GOT3 (cell line): ENCODE data around the gene KIF11.
A peak's percentile ranks its signal among the peaks of the same experiment; 100 is the strongest.
"Not testable (repeated sequence)": the region's sequence is repeated elsewhere in the genome, so short reads cannot be mapped to it uniquely, and the experiment has no call there.

Experiments
- DNase-seq: peaks from one replicate; lab custom pipeline; 2025; ENCODE audit warnings: mixed read lengths; lab: John Stamatoyannopoulos, UW

KIF11 gene

GRCh38 chr10:92592761-92593618 lies at the start of gene KIF11:
KIF11 (plus strand) TSS chr10:92593130; CDS start chr10:92593376, 246 bp downstream.
- DNase-seq, result peak; percentile 84

DNA sequence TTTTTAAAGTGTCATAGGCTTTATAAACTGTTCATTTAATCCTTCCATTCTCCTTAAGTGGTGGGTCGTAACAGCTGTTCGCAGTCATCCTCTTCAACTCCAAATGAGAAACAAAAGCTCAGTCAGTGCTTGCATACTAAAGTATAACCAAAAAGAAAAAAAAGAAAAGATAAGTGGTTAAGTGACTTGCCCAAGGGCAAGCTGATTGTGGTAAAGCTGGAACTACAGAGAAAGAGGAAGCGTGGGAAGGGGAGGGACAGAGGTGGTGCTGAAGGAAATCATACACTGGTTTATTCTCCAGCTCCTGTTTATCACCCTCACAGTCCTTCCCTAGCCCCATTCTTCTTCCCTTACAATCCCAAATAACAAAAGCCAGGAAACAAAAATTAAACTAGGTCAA lies 48.6 kb upstream of the KIF11 start:
- no peak for DNase-seq

- no peak for DNase-seq
Observed at GRCh38 chr10:92545556-92545955, 47.4 kb upstream of the KIF11 start.

- DNase-seq, result no peak
Observed at GRCh38 chr10:92547676-92548075, 45.3 kb upstream of the KIF11 start.

- no peak for DNase-seq
Observed at GRCh38 chr10:92550924-92551323, 42.0 kb upstream of the KIF11 start.

DNA sequence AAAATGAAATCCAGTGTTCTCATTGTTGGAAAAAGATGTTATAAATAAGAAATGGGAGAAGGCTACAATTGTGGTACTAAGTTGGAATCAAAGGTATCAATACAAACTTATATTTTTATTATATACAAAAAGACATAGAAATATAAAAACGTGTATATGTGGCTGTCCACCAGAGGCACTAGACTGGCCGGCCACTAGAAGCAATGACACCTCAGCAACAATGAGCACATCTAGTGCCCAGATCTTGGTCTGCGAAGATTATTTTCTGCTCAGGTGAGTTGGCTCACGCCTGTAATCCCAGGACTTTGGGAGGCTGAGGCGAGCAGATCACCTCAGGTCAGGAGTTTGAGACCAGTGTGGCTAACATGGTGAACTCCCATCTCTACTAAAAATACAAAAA lies 40.6 kb upstream of the KIF11 start:
- DNase-seq, result no peak

DNA sequence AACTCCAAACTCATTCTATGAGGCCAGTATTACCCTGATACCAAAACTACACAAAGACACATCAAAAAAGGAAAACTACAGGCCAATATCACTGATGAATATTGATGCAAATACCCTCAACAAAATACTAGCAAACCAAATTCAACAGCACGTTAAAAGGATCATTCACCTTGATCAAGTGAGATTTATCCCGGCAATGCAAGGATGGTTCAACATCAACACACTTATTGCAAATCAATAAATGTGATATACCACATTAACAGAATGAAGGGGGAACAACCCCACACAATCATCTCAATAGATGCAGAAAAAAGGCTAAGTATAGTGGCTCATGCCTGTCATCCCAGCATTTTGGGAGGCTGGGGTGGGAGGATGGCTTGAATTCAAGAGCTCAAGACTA lies 39.0 kb upstream of the KIF11 start:
- no peak for DNase-seq

GRCh38 chr10:92559046-92559445 lies 33.9 kb upstream of the KIF11 start:
- DNase-seq, result no peak

DNA sequence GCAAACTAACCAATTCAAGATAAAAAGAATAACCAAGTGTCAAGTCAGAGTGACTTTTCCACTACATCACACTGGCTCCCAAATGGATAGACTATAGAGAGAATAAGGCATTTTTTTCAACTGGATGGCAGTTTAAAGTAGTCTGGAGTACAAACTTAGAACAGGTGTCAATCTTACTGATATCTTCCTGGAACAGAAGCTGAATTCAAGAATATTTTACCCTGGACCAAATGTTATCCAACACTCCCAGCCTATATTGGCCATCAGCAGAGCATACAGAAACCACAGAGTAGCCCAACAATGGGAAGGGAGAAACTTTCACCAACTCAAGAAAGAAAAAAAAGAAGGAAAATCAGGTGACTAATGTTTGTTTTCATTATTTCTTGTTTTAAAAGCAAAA lies 30.5 kb upstream of the KIF11 start:
- no peak for DNase-seq

GRCh38 chr10:92567952-92568600 lies 24.9 kb upstream of the KIF11 start:
- DNase-seq, result no peak

DNA sequence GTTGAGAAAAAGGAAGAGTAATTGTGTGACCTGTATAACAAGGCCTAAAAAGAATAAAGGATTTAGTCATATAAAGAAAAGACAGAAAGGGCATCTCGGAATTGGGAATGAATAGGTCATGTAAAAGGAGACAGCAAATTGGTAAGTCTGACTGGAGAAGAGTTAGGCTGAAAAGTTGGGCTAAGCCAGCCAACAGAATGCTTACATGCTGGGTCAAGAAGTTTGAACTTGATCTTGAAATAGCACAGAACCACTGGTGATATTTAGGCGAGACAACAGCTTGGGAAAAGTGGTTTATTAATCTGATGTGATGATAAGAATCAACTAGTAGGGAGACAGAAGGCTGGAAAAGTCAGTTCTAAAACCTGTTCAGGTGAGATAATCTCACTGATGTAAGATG lies 23.9 kb upstream of the KIF11 start:
- no peak for DNase-seq

GRCh38 chr10:92569663-92570062 lies 23.3 kb upstream of the KIF11 start:
- not testable (repeated sequence) for DNase-seq

GRCh38 chr10:92571649-92572048 lies 21.3 kb upstream of the KIF11 start:
- DNase-seq, result no peak

- no peak for DNase-seq
Observed at GRCh38 chr10:92572362-92573090, 20.4 kb upstream of the KIF11 start.

DNA sequence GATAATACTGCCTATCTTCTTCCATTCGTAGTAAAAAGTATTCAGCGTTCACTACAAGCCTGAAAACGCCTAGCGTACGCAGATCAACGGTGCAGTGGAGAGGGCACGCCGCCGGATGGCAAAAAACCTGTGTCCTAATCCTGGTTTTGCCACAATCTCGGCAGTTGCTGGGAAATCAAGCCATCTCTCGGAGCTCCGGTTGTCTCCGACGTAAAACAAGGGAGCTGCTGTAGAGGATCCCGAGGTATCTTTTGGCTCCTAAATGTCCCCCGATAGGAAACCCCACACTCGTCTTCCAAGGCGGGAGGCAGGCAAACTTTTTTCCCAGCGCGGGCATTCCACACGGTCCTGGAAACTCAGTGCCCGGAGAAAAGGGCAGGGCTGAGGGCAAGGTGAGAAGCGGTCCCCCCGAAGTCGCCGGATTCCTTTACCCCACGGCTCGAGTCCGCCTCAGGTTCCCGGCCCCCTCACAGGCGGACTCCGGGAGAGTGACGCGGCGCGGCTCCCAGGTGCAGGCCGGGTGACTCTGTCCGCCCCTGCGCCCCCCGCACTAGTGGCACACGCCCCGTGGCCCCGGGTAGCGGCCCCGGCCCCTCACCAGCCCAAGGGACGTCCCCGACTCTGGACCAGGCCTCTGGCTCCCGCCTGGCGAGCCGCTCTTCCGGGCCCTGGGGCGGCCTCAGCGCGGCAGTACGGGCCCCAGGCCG lies 19.7 kb upstream of the KIF11 start:
- no peak for DNase-seq

GRCh38 chr10:92573798-92574547 lies 19.0 kb upstream of the KIF11 start, which contains the start of gene IDE:
IDE (minus strand) TSS chr10:92574093; CDS start chr10:92574019, 74 bp downstream.
- peak; percentile 70 for DNase-seq

DNA sequence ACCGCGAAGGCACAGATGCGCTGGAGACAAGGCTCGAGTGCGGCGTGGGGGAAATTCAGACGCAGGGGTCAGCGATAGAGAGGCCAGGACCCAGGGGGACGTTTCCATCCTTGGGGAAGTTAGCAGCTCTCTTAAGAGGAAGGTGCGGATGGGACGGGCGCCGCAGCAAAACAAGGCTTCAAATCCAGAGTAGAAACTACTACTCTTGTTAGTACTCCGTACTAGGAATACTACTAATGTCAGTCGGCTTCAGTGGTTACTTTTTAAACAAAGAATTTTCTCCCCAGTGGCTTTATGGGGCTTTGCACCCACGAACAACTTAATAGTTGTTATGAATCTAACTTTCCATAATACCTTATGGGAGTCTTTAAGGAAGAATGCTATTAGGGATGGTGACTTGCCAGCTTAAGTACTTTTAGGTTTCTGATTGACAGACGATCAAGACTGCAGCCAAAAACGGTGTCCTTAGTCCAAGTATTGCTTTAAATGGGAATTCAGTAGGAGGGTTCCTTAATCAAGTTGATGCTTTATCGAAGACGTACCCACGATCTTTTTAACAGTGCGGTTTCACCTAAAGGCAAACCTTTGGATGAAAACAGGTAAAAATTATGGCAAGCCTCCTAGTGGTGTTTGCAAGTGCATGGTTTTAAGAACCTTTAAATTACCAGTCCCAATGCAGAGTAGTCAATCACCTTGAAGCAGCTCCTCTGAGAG lies 18.2 kb upstream of the KIF11 start:
- DNase-seq, result no peak

GRCh38 chr10:92575961-92576360 lies 17.0 kb upstream of the KIF11 start:
- no peak for DNase-seq

DNA sequence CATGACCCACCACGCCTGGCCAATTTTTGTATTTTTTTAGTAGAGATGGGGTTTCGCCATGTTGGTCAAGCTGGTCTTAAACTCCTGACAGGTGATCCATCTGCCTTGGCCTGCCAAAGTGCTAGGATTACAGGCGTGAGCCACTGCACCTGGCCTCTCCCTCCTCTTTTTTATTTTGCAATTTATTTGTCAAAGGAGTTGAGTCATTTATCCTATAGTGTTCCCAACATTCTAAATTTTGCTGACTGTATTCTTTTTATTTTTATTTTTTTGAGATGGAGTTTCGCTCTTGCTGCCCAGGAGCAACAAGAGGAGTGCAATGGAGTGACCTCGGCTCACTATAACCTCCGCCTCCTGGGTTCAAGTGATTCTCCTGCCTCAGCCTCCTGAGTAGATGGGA lies 10.6 kb upstream of the KIF11 start:
- not testable (repeated sequence) for DNase-seq
